SK-N-MC (cell line): ENCODE results near the gene LLCFC1.

Experiments
- DNase-seq: peaks from one replicate; pipeline ENCODE4 v3.0.0-alpha.2; 2011; ENCODE audit warnings: low read depth, low spot score
- H3K27ac ChIP-seq: fragments of 200-600 bp; sonication (generic); 2 replicates; pipeline ENCODE4 v1.5.1; 2016; ENCODE audit warnings: mixed run types
- H3K36me3 ChIP-seq: fragments of 200-600 bp; sonication (generic); 2 replicates; pipeline ENCODE4 v1.6.1; 2017; ENCODE audit warnings: antibody characterized with exemption, low read length, mixed read lengths; ENCODE audit not compliant: insufficient read depth
- H3K4me3 ChIP-seq: fragments of 200-600 bp; sonication (generic); 2 replicates; pipeline ENCODE4 v1.5.1; 2016
- H3K9ac ChIP-seq: fragments of 200-600 bp; sonication (generic); 2 replicates; pipeline ENCODE4 v1.8.0; 2017; ENCODE audit warnings: mixed run types, mixed read lengths; ENCODE audit not compliant: insufficient read length
- H3K9me3 ChIP-seq: fragments of 200-600 bp; sonication (generic); 2 replicates; pipeline ENCODE4 v1.6.1; 2017; ENCODE audit warnings: low read depth, mild to moderate bottlenecking, antibody characterized with exemption, low read length, moderate library complexity, mixed read lengths
- EZH2 ChIP-seq: fragments of 200-600 bp; sonication (generic); IDR thresholded peaks from one replicate; pipeline ENCODE4 v1.6.1; 2017; ENCODE audit warnings: antibody characterized with exemption
- FOXP2 ChIP-seq: optimal IDR thresholded peaks from 2 replicates; pipeline ENCODE3; 2011; ENCODE audit warnings: mild to moderate bottlenecking, moderate library complexity; ENCODE audit not compliant: insufficient read depth; ENCODE audit errors: extremely low read length, control extremely low read depth
- POLR2AphosphoS5 ChIP-seq: IDR thresholded peaks from 2 replicates; pipeline ENCODE4 v1.6.1; 2012; ENCODE audit warnings: mild to moderate bottlenecking, low read depth, low read length, borderline replicate concordance

Gene LLCFC1

GRCh38 chr7:142906643-142907042 is 32.6 kb upstream of the LLCFC1 start:
- H3K9ac ChIP-seq, result no peak overlapping the region
- TF ChIP-seq POLR2AphosphoS5 (no peak), FOXP2 (no peak), EZH2 (no peak)
- no peak for DNase-seq

GRCh38 chr7:142908290-142908689 is 31.0 kb upstream of the LLCFC1 start:
- Histone ChIP-seq H3K27ac (no peak overlapping the region), H3K4me3 (no peak overlapping the region), H3K9ac (no peak overlapping the region), H3K36me3 (no peaks in the 10 kb centered on the region), H3K9me3 (no peaks in the 10 kb centered on the region)
- DNase-seq, result no peak
- TF ChIP-seq EZH2, result no peak
- no peak for TF ChIP-seq POLR2AphosphoS5
- TF ChIP-seq FOXP2, result no peak

More at GRCh38 chr7:142906643-142907042, 32.6 kb upstream of the LLCFC1 start:
- no peak overlapping the region for H3K27ac ChIP-seq
- no peaks in the 10 kb centered on the region for H3K9me3 ChIP-seq
- H3K4me3 ChIP-seq, result no peak overlapping the region
- H3K36me3 ChIP-seq, result no peaks in the 10 kb centered on the region

GRCh38 chr7:142908921-142909890 is 30.1 kb upstream of the LLCFC1 start:
- H3K9me3 ChIP-seq, result no peaks in the 10 kb centered on the region
- no peak overlapping the region for H3K4me3 ChIP-seq
- no peak for DNase-seq
- H3K36me3 ChIP-seq, result no peaks in the 10 kb centered on the region
- no peak for TF ChIP-seq EZH2
- no peak overlapping the region for H3K9ac ChIP-seq
- H3K27ac ChIP-seq, result no peak overlapping the region

GRCh38 chr7:142910031-142910433 is 29.3 kb upstream of the LLCFC1 start:
- no peak overlapping the region for H3K27ac ChIP-seq
- TF ChIP-seq POLR2AphosphoS5, result no peak
- no peak for TF ChIP-seq EZH2
- no peak for TF ChIP-seq FOXP2
- no peaks in the 10 kb centered on the region for H3K36me3 ChIP-seq
- no peaks in the 10 kb centered on the region for H3K9me3 ChIP-seq
- no peak for DNase-seq
- no peak overlapping the region for H3K9ac ChIP-seq
- H3K4me3 ChIP-seq, result no peak overlapping the region

DNA sequence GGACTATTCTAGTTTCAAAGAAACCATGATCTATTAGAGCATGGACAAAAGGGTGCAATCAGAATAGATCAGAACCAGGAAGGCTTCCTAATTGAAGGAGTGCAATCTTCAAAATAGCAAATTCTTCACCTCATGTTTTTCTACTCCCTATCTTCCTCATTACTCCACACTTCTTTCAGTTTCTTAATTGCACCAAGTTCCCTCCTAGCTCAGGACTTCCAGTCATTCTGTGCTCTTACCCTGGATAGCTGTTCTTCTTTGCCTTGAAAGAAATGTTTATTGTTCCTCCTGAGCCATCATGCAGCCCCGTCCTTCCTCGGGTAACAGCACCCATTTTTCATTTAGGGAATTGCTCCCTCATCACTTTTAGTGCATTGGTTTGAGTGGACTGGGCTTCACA is 28.8 kb upstream of the LLCFC1 start:
- Histone ChIP-seq H3K4me3 (no peak overlapping the region), H3K27ac (no peak overlapping the region), H3K9ac (no peak overlapping the region), H3K9me3 (no peaks in the 10 kb centered on the region), H3K36me3 (no peaks in the 10 kb centered on the region)
- DNase-seq, result no peak
- TF ChIP-seq FOXP2 (no peak), EZH2 (no peak), POLR2AphosphoS5 (no peak)

- no peak overlapping the region for H3K27ac ChIP-seq
- no peak overlapping the region for H3K4me3 ChIP-seq
- no peaks in the 10 kb centered on the region for H3K36me3 ChIP-seq
- H3K9me3 ChIP-seq, result no peaks in the 10 kb centered on the region
- DNase-seq, result no peak
- H3K9ac ChIP-seq, result no peak overlapping the region
- TF ChIP-seq POLR2AphosphoS5 (no peak), EZH2 (no peak), FOXP2 (no peak)
These were observed 26.2 kb upstream of the LLCFC1 start for GRCh38 chr7:142913051-142913450.

DNA sequence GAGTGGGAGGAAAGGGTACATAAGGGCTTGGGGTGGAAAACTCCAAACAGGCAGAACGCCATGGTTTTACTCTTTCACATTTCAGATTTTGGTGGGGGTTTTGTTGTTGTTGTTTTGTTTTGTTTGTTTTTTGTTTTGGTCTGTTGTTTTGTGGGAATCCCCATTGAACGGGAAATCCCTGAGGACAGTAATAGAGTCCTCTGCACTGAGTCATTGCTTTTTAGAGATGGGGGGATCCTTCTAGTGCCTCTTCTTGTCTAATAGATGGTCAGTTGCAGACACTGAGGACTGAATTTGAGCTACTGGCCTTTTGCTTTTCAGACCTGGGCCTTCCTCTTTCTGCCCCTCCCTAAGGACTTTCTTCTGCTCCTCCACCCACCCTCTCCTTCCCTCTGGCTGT is 25.7 kb upstream of the LLCFC1 start:
- Histone ChIP-seq H3K9ac (no peak overlapping the region), H3K4me3 (no peak overlapping the region), H3K9me3 (no peaks in the 10 kb centered on the region), H3K36me3 (no peaks in the 10 kb centered on the region), H3K27ac (no peak overlapping the region)
- no peak for TF ChIP-seq EZH2
- DNase-seq, result no peak

- TF ChIP-seq FOXP2 (no peak), EZH2 (no peak), POLR2AphosphoS5 (no peak)
- no peak for DNase-seq
- H3K4me3 ChIP-seq, result no peak overlapping the region
- no peaks in the 10 kb centered on the region for H3K9me3 ChIP-seq
- H3K9ac ChIP-seq, result no peak overlapping the region
- no peak overlapping the region for H3K27ac ChIP-seq
- H3K36me3 ChIP-seq, result no peaks in the 10 kb centered on the region
These were observed 25.2 kb upstream of the LLCFC1 start for GRCh38 chr7:142914121-142914520.

- TF ChIP-seq FOXP2 (no peak), POLR2AphosphoS5 (no peak), EZH2 (no peak)
- H3K9me3 ChIP-seq, result no peaks in the 10 kb centered on the region
- DNase-seq, result no peak
- H3K4me3 ChIP-seq, result no peak overlapping the region
- H3K9ac ChIP-seq, result no peak overlapping the region
- no peak overlapping the region for H3K27ac ChIP-seq
- no peaks in the 10 kb centered on the region for H3K36me3 ChIP-seq
These were observed 24.0 kb upstream of the LLCFC1 start for GRCh38 chr7:142915315-142915714.
